Trophoblast cell (in vitro differentiated cells and primary cell): ENCODE measurements around the gene REXO1.
A peak's percentile ranks its signal among the peaks of the same experiment; 100 is the strongest.

Source experiments
- DNase-seq, 2 donors: peaks; one replicate each; pipeline ENCODE4 v3.0.0-alpha.2; 2016
- H2AFZ ChIP-seq: 2 replicates; pipeline ENCODE4 v1.6.1; 2013; ENCODE audit warnings: low read length, moderate library complexity, mild to moderate bottlenecking; ENCODE audit not compliant: insufficient read depth, poor library complexity
- H2AK5ac ChIP-seq: 2 replicates; pipeline ENCODE4 v1.6.1; 2013; ENCODE audit warnings: mild to moderate bottlenecking, low read length
- H2BK120ac ChIP-seq: 2 replicates; pipeline ENCODE4 v1.6.1; 2013; ENCODE audit warnings: low read length, mild to moderate bottlenecking, moderate library complexity; ENCODE audit not compliant: insufficient read depth, poor library complexity
- H2BK12ac ChIP-seq: 2 replicates; pipeline ENCODE4 v1.6.1; 2013; ENCODE audit warnings: mild to moderate bottlenecking, low read length, moderate library complexity
- H2BK5ac ChIP-seq: 2 replicates; pipeline ENCODE4 v1.6.1; 2013; ENCODE audit warnings: low read length, low read depth, moderate library complexity, mild to moderate bottlenecking; ENCODE audit not compliant: poor library complexity
- H3K14ac ChIP-seq: 2 replicates; pipeline ENCODE4 v1.6.1; 2013; ENCODE audit warnings: mild to moderate bottlenecking, low read length
- H3K18ac ChIP-seq: 2 replicates; pipeline ENCODE4 v1.6.1; 2013; ENCODE audit warnings: mild to moderate bottlenecking, low read length
- H3K23ac ChIP-seq: 2 replicates; pipeline ENCODE4 v1.6.1; 2013; ENCODE audit warnings: low read length
- H3K27ac ChIP-seq: 2 replicates; pipeline ENCODE4 v1.5.1; 2013; ENCODE audit warnings: low read depth, mild to moderate bottlenecking, inconsistent platforms, low read length, moderate library complexity
- H3K27me3 ChIP-seq: 2 replicates; pipeline ENCODE4 v1.6.1; 2013; ENCODE audit warnings: inconsistent platforms, mild to moderate bottlenecking, low read length, moderate library complexity; ENCODE audit not compliant: insufficient read depth
- H3K36me3 ChIP-seq, 2 experiments: 1 replicate in 1 of 2; 2 replicates in 1 of 2; pipeline ENCODE4 v1.6.1; 2013; ENCODE audit warnings: low read length in 2 of 2, mild to moderate bottlenecking in 2 of 2, moderate library complexity in 1 of 2; ENCODE audit not compliant: insufficient read depth in 2 of 2, control insufficient read depth in 1 of 2
- H3K4ac ChIP-seq: 2 replicates; pipeline ENCODE4 v1.6.1; 2013; ENCODE audit warnings: low read depth, mild to moderate bottlenecking, low read length, moderate library complexity
- H3K4me1 ChIP-seq, 2 experiments: 1 replicate in 1 of 2; 2 replicates in 1 of 2; pipeline ENCODE4 v1.6.1; 2013; ENCODE audit warnings: low read length in 2 of 2, mild to moderate bottlenecking in 2 of 2, moderate library complexity in 1 of 2; ENCODE audit not compliant: insufficient read depth in 2 of 2, control insufficient read depth in 1 of 2
- H3K4me2 ChIP-seq: 2 replicates; pipeline ENCODE4 v1.6.1; 2013; ENCODE audit warnings: inconsistent platforms, mild to moderate bottlenecking, low read length, moderate library complexity
- H3K4me3 ChIP-seq: 2 replicates; pipeline ENCODE4 v1.5.1; 2013; ENCODE audit warnings: mild to moderate bottlenecking, low read depth, low read length, inconsistent platforms
- H3K79me1 ChIP-seq: one replicate; pipeline ENCODE4 v1.6.1; 2013; ENCODE audit warnings: low read length
- H3K79me2 ChIP-seq: 2 replicates; pipeline ENCODE4 v1.6.1; 2013; ENCODE audit warnings: low read length, mild to moderate bottlenecking; ENCODE audit not compliant: control insufficient read depth, insufficient read depth, poor library complexity
- H3K9ac ChIP-seq: 2 replicates; pipeline ENCODE4 v1.6.1; 2013; ENCODE audit warnings: mild to moderate bottlenecking, low read length
- H3K9me3 ChIP-seq: 2 replicates; pipeline ENCODE4 v1.6.1; 2013; ENCODE audit warnings: low read depth, mild to moderate bottlenecking, control low read depth, inconsistent platforms, low read length; ENCODE audit not compliant: insufficient read depth
- H4K12ac ChIP-seq: 2 replicates; pipeline ENCODE4 v1.6.1; 2013; ENCODE audit warnings: low read depth, mild to moderate bottlenecking, low read length, moderate library complexity
- H4K8ac ChIP-seq: 2 replicates; pipeline ENCODE4 v1.6.1; 2013; ENCODE audit warnings: low read depth, mild to moderate bottlenecking, low read length, moderate library complexity
- H4K91ac ChIP-seq: one replicate; pipeline ENCODE4 v1.6.1; 2013; ENCODE audit warnings: low read depth, mild to moderate bottlenecking, low read length, moderate library complexity
- WGBS: extraction: QIAGEN DNeasy Blood & Tissue Kit; methylation state at CpG from one replicate; pipeline ENCODE4 v1.1.7; 2013; ENCODE audit warnings: missing lambda C conversion rate; ENCODE audit not compliant: insufficient read length, insufficient coverage; ENCODE audit errors: extremely low coverage; 5-methylcytosine and 5-hydroxymethylcytosine counted together

REXO1 gene

GRCh38 chr19:1854542-1855039 lies 6.3 kb upstream of the REXO1 start:
- Histone ChIP-seq H2AFZ (peak overlapping the region; percentile 30), H3K4me3 (no peak overlapping the region), H3K9ac (no peak overlapping the region), H4K91ac (peak overlapping the region; percentile 69), H3K4me1 (peaks cover 20 to 21% of the 10 kb centered on the region in 2 experiments), H4K8ac (peak overlapping the region; percentile 62), H3K4ac (no peak overlapping the region), H3K27me3 (no peaks in the 10 kb centered on the region), H2BK120ac (no peak overlapping the region), H3K18ac (peak overlapping the region; percentile 60), H3K4me2 (no peak overlapping the region), H3K79me2 (peaks cover 2% of the 10 kb centered on the region), H3K23ac (no peak overlapping the region), H3K36me3 (peaks cover 0 to 3% of the 10 kb centered on the region in 2 experiments), H3K79me1 (peaks cover 4% of the 10 kb centered on the region), H2AK5ac (no peak overlapping the region), H4K12ac (peak overlapping the region; percentile 40), H2BK5ac (peak overlapping the region; percentile 26), H3K9me3 (peaks cover 3% of the 10 kb centered on the region), H3K14ac (no peak overlapping the region), H3K27ac (peak overlapping the region; percentile 37), H2BK12ac (peak overlapping the region; percentile 10)
- no peak for DNase-seq
- no CpG with 5 or more reads among the region's 37 CpGs for WGBS

- H3K4me3 ChIP-seq: no peak overlapping the region
- no peak overlapping the region for H4K8ac ChIP-seq
- peaks cover 3% of the 10 kb centered on the region for H3K9me3 ChIP-seq
- peaks cover 20 to 21% of the 10 kb centered on the region in 2 experiments for H3K4me1 ChIP-seq
- H3K23ac ChIP-seq: no peak overlapping the region
- no peak overlapping the region for H4K12ac ChIP-seq
- H3K14ac ChIP-seq: no peak overlapping the region
- H2BK12ac ChIP-seq: no peak overlapping the region
- H3K4me2 ChIP-seq: no peak overlapping the region
- H2BK120ac ChIP-seq: no peak overlapping the region
- WGBS: no CpG with 5 or more reads among the region's 16 CpGs
- no peak overlapping the region for H2BK5ac ChIP-seq
- H3K9ac ChIP-seq: no peak overlapping the region
- no peak overlapping the region for H3K4ac ChIP-seq
- no peak overlapping the region for H3K18ac ChIP-seq
- no peaks in the 10 kb centered on the region for H3K27me3 ChIP-seq
- peaks cover 2% of the 10 kb centered on the region for H3K79me2 ChIP-seq
- peaks cover 4% of the 10 kb centered on the region for H3K79me1 ChIP-seq
- H3K36me3 ChIP-seq: peaks cover 0 to 3% of the 10 kb centered on the region in 2 experiments
- H4K91ac ChIP-seq: no peak overlapping the region
- H2AFZ ChIP-seq: no peak overlapping the region
- no peak overlapping the region for H2AK5ac ChIP-seq
- no peak overlapping the region for H3K27ac ChIP-seq
- DNase-seq: no peak
Observed at GRCh38 chr19:1854039-1854541, 5.8 kb upstream of the REXO1 start.

DNA sequence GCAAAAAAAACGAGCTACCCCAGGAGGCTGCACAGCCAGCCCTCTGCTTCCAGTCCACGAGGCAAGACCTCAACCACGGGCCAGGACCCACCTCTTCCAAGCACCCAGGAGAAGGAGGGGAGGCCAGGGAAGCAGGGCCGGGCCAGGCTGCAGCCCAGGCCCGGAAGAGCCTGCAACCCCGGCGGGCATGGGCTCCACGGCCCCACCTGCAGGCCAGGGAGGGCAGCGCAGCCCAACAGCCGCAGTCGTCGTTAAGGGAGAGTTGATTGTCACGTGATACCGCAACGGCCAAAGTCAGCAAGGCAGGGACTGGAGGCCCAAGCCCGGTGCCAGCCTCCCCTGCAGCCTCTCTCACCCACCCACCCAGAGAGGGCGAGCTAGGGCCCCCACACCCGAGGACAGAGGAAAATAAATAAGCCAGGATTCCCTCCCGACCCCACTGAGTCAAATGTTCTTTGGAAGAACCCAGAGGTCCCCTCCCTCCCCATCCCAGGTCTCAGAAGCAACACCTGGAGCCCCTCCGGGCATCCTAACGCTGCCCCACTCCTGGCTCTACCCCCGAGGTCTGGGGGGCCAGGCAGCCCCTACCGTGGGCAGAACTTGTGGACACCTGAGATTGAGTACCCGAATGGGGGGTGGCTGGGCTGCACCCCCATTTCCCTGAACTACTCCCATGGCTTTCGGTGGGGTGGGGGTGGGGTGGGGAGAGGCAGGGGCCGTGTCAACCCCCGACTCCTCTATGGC lies 5.2 kb upstream of the REXO1 start:
- H3K4me3 ChIP-seq: no peak overlapping the region
- peak overlapping the region; percentile 67 for H4K8ac ChIP-seq
- H4K91ac ChIP-seq: no peak overlapping the region
- no peak overlapping the region for H3K9ac ChIP-seq
- peaks cover 3% of the 10 kb centered on the region for H3K9me3 ChIP-seq
- H3K18ac ChIP-seq: peak overlapping the region; percentile 1
- H2AFZ ChIP-seq: no peak overlapping the region
- H3K27me3 ChIP-seq: no peaks in the 10 kb centered on the region
- no peak overlapping the region for H2BK5ac ChIP-seq
- peak; percentile 90 to 94 for DNase-seq
- H3K14ac ChIP-seq: no peak overlapping the region
- peak overlapping the region; percentile 39 for H4K12ac ChIP-seq
- H3K4me1 ChIP-seq: peaks cover 20 to 21% of the 10 kb centered on the region in 2 experiments
- H2BK120ac ChIP-seq: no peak overlapping the region
- H2BK12ac ChIP-seq: no peak overlapping the region
- no peak overlapping the region for H3K23ac ChIP-seq
- H3K4me2 ChIP-seq: no peak overlapping the region
- H3K79me2 ChIP-seq: peaks cover 2% of the 10 kb centered on the region
- peak overlapping the region; percentile 64 for H3K4ac ChIP-seq
- peaks cover 5% of the 10 kb centered on the region for H3K79me1 ChIP-seq
- peaks cover 0 to 3% of the 10 kb centered on the region in 2 experiments for H3K36me3 ChIP-seq
- no peak overlapping the region for H3K27ac ChIP-seq
- no CpG with 5 or more reads among the region's 27 CpGs for WGBS
- H2AK5ac ChIP-seq: no peak overlapping the region

DNA sequence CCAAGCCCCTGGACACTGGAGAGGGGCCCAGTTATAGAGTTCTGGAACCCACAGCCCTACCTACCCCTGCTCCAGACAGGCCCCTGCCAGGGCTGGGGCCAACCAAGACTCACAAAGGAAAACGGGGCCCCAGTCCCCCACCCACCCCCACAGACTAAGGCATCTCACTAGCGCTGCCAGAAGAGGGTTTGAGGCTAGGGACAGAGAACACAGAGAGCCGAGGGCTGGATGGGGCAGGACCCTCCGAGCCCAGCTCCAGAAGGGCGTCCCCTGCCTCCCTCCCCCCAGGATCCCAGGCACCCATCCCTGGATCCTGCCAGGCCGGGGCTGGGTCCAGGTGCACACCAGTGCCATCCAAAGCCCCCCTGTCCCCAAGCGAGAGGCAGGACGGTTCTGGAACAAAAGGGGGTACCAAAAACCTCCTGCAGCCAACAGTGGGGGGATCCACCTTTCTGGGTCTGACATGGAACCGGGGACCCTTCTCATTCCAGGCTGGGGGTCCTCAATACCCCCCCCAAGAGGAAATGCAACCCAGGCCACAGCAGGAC lies 4.4 kb upstream of the REXO1 start:
- H3K27ac ChIP-seq: no peak overlapping the region
- no peak overlapping the region for H4K12ac ChIP-seq
- H3K4ac ChIP-seq: no peak overlapping the region
- H3K79me2 ChIP-seq: peaks cover 7% of the 10 kb centered on the region
- H4K8ac ChIP-seq: no peak overlapping the region
- WGBS: no CpG with 5 or more reads among the region's 9 CpGs
- H3K4me1 ChIP-seq: peaks cover 19 to 20% of the 10 kb centered on the region in 2 experiments
- no peak overlapping the region for H4K91ac ChIP-seq
- H2AFZ ChIP-seq: no peak overlapping the region
- no peak overlapping the region for H3K18ac ChIP-seq
- H3K9me3 ChIP-seq: peaks cover 5% of the 10 kb centered on the region
- no peak overlapping the region for H2AK5ac ChIP-seq
- no peaks in the 10 kb centered on the region for H3K27me3 ChIP-seq
- peaks cover 12% of the 10 kb centered on the region for H3K79me1 ChIP-seq
- DNase-seq: no peak
- H3K9ac ChIP-seq: no peak overlapping the region
- H3K36me3 ChIP-seq: peaks cover 0 to 3% of the 10 kb centered on the region in 2 experiments
- H2BK120ac ChIP-seq: no peak overlapping the region
- H3K4me2 ChIP-seq: no peak overlapping the region
- no peak overlapping the region for H2BK12ac ChIP-seq
- H3K4me3 ChIP-seq: no peak overlapping the region
- no peak overlapping the region for H2BK5ac ChIP-seq
- no peak overlapping the region for H3K14ac ChIP-seq
- H3K23ac ChIP-seq: no peak overlapping the region
